Measurements from ENCODE around the gene TCAF1. TPM values are rescaled to one million over a fixed set of nuclear protein-coding genes. Genes with fewer than 3 reads are reported as not detected.
"Not testable (repeated sequence)": the region's sequence is repeated elsewhere in the genome, so short reads cannot be mapped to it uniquely, and the experiment has no call there.

Gene TCAF1
- total RNA-seq, 1 donor, result 61.5 TPM

DNA sequence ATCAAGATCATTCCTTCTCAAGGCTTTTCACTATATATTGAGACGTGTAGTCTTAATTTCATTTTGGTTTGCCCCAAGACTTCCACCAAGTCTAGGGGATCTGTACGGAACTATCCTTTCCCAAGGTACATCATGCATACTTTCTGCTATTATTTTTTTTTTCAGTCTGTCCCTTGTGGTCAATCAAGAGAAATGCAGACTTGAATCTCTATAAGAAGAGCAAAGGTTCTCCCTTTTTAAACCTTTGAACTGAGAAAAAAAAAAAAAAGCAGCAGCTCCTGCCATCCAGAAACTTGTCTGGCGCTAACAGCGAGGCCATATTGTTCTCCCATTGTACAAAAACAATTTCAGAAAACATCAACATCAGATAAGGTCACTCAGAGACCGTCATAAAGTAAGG, 60.3 kb downstream of the TCAF1 start:
- not testable (repeated sequence) for DNase-seq (ENCODE audit: low read depth); H3K4me3 ChIP-seq (ENCODE audit: low read depth, low read length)
- TF ChIP-seq, protein P1, sequence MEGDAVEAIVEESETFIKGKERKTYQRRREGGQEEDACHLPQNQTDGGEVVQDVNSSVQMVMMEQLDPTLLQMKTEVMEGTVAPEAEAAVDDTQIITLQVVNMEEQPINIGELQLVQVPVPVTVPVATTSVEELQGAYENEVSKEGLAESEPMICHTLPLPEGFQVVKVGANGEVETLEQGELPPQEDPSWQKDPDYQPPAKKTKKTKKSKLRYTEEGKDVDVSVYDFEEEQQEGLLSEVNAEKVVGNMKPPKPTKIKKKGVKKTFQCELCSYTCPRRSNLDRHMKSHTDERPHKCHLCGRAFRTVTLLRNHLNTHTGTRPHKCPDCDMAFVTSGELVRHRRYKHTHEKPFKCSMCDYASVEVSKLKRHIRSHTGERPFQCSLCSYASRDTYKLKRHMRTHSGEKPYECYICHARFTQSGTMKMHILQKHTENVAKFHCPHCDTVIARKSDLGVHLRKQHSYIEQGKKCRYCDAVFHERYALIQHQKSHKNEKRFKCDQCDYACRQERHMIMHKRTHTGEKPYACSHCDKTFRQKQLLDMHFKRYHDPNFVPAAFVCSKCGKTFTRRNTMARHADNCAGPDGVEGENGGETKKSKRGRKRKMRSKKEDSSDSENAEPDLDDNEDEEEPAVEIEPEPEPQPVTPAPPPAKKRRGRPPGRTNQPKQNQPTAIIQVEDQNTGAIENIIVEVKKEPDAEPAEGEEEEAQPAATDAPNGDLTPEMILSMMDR (IDR thresholded peaks at IDR 0.05; ENCODE audit: insufficient read depth, low read length), result peak; percentile 38

DNA sequence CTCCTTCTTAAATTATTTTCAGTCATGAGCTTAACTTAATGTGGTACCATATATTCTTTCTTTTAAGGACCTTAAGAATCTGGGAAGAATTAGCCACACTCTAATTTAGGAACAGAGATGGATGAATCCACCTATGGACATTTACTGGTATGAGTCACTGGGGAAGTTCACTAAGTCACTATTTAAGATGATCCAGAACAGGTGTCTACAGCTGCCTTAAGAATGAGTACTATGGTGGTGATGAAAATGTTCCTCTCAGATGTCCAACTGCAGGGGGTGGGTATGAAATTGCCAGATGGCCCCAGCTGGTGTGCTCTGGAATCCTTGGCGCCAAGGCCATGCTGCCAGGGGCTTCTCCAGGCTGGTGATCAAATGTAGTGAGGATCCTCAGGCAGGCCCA, 61.9 kb downstream of the TCAF1 start:
- H3K4me3 ChIP-seq (ENCODE audit: low read depth, low read length); DNase-seq (ENCODE audit: low read depth): not testable (repeated sequence)

DNA sequence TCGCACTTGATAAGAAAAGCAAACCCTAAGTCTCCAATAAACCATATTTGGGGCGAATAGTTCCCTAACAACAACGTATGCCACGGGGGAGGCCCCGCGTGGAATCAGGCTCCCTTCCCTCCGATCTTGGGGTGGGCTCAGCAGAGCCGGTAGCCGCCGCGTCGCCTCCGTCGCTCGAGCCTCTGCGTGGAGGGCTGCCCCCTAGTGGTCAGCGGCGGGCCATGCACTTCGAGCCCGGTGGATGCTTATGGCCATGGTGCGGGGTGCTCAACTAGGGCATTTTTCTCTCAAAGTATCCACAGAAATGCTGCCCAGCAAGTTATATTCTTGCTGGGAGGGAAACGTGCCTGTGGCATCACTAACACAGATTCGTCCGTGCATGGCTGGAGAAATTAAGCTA, 64.8 kb downstream of the TCAF1 start:
- DNase-seq (ENCODE audit: low read depth); H3K4me3 ChIP-seq (ENCODE audit: low read depth, low read length): not testable (repeated sequence)
- TF ChIP-seq, protein P1 (IDR thresholded peaks at IDR 0.05; ENCODE audit: insufficient read depth, low read length), result peak; percentile 48

DNA sequence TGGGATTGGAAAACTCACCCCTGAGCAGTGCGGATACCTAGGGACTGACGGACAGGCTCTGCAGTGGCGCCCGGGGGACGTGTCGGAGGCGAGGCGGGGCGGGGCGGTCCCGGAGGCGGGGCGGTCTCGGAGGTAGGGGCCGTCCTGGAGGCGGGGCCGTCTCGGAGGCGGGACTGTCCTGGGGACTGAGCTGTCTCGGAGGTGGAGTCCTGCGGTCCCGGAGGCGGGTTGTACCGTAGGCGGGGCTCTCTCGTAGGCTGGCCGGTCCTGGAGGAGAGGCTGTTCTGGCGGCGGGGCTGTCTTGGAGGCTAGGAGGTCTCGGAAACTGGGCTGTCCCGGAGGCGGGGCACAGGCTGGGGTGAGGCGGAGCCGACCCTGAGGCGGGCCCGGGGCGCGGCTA, 65.4 kb downstream of the TCAF1 start:
- H3K4me3 ChIP-seq (ENCODE audit: low read depth, low read length), result peak overlapping the region; percentile 61
- not testable (repeated sequence) for DNase-seq (ENCODE audit: low read depth)

DNA sequence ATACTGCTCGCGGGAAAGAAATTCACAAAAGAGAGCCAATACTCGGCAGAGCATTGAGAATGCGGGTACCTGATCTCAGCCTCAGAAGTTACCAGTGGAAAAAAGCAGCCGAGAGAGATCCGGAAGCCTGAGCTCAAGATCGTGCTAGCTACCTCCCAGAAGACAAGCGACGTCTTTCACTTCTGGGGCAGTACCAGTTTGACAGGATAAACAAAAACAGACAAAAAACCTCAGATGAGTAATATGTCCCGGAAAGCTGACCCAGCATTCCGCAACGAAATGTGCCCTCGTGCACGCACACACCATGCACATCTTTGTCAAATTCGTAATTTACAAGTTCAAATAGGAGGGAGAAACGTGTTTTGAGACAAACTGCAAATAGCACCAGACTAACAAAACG, 65.9 kb downstream of the TCAF1 start:
- not testable (repeated sequence) for H3K4me3 ChIP-seq (ENCODE audit: low read depth, low read length); DNase-seq (ENCODE audit: low read depth)

DNA sequence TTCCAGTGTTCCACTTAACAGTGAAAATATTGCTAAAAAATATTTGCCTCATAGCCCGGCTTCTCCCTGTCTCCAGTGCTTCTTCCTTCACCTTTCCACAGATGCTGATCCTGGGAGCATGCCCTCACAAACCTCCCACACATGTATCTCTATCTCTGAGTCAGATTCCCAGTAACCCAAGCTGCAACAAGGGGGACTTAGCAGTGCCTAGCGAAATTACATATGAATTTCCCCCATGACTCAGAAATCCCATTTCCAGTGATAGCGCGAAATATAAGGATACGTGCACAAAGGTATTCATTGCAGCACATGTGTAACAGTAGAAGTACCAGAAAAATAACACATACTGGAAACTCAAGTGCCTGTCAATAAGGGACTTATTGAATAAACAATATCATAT, 75.4 kb downstream of the TCAF1 start:
- not testable (repeated sequence) for DNase-seq (ENCODE audit: low read depth); H3K4me3 ChIP-seq (ENCODE audit: low read depth, low read length)

DNA sequence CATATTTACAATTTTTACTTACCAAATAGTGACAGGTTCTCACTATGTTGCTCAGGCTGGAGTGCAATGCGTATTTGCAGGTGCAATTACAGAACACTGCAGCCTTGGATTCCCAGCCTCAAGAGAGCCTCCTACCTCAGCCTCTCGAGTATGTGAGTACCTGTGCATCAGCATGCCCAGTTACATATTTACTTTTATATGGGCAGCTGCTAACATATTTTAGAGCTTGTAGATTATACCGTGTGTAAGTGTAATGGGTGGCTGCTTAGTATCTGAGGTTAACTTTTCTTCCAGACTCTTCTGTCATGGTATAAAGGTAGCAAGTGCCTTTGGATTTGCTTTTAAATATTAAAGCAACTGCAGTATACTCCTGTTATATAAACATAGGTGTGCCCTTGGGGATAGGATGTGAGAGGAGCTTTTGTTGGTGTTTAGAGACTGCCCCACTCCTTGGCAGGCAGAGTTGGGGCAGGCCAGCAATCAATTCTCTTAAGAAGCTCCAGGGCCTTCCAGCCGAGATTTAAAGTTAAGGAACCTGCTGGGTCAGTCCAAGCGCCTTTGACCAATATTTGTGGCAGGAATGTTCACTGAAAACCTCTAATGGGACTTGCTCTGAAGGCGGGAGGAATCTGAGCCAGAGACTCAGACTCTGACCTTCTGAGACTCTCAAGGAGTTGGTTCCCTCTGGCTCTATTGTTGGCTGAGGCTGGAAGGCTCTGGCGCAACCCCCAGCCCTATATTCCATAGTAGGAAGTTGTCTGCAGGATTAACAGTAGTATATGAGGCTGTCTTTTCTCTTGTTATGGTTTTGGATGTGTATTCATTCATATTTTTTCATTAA, 77.5 kb downstream of the TCAF1 start:
- H3K4me3 ChIP-seq (ENCODE audit: low read depth, low read length); DNase-seq (ENCODE audit: low read depth): not testable (repeated sequence)

DNA sequence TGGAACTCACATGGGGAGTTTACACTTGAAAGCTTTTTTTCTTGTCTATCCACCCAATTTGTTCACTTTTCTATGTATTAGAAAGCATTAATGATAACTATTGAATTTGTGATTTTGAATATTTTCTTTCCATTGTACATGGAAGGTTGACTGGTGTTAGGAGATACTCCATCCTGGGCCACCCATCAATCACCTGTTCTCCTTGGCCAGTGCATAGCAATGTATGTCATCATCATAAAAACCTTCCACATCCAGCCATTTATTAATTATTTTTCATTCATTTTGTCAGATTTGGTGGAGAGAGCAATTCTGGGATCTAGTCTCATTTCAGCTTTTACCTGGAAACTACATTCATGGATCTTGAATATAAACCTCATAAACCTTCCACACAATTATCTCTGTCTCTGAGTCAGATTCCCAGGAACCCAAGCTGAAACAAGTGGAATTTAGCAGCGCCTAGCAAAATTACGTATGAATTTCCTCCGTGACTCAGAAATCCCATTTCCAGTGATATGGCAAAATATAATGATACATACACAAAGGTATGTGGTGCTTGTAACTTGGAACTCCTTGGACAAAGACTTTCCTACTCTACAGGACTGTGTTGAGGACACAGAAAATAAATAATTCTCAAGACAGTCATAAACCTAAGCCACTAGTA, 78.2 kb downstream of the TCAF1 start:
- not testable (repeated sequence) for DNase-seq (ENCODE audit: low read depth); H3K4me3 ChIP-seq (ENCODE audit: low read depth, low read length)

DNA sequence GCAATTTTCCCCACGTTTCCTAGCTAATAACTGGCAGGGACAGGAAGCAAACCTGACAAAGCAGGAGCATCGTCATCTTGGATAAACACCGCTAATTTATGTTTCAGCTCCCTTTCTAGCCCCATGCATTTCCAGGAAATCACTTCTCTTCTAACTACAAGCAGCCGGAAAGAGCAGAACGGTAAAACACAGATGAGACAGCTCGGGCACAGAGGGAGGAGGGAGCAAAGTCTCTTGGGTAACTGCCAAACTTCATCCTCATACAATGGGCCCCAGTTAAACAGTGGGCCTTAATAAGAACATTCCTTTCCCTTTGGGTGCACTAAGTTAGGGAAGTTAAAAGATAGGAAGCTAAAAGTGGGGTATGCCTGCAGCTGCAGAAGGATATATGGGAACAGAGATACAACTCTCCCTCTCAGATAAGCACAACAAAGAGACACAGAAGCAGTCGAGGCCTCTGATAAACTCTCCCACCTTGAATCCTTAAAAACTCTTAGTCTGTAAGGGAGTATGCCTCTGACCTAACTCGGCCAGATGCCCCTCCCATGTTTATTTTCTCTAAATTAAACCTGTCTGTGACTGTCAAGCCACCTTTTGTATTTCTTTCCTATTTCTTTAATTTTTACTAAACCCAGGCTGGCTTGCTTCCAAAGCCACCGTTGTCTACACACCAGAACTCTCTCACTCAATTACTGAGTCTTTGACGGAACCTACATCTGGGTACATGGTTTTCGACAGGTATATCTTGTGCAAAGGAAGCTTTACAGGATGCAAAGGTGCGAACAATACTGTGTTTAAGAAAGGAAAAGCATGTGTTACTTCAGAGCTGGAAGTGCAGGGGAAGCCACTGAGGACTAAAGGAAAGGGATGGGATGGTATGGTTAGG, 80.3 kb downstream of the TCAF1 start:
- DNase-seq (ENCODE audit: low read depth), result not testable (repeated sequence)

DNA sequence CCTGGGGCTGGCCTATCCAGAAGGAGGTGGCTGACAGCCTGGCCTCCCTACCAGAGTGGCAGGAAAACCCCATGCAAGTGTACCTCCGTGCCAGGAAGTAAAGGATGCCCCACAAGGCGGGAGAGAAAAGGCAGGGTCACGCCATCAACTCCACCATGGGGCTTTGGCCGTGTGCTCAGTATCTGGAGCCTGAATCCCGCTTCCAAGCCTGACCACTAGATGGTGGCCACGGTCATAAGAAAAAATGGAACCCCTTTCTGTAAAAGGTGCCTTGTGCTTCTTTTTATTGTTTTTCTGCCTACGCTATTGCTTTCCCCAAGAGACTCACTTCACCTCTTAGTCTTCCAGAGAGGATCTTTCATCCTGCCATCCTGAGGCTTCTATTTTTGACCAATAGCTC, 84.1 kb downstream of the TCAF1 start:
- not testable (repeated sequence) for DNase-seq (ENCODE audit: low read depth); H3K4me3 ChIP-seq (ENCODE audit: low read depth, low read length)

More for the DNA sequence above, 80.3 kb downstream of the TCAF1 start:
- H3K4me3 ChIP-seq (ENCODE audit: low read depth, low read length), result not testable (repeated sequence)

DNA sequence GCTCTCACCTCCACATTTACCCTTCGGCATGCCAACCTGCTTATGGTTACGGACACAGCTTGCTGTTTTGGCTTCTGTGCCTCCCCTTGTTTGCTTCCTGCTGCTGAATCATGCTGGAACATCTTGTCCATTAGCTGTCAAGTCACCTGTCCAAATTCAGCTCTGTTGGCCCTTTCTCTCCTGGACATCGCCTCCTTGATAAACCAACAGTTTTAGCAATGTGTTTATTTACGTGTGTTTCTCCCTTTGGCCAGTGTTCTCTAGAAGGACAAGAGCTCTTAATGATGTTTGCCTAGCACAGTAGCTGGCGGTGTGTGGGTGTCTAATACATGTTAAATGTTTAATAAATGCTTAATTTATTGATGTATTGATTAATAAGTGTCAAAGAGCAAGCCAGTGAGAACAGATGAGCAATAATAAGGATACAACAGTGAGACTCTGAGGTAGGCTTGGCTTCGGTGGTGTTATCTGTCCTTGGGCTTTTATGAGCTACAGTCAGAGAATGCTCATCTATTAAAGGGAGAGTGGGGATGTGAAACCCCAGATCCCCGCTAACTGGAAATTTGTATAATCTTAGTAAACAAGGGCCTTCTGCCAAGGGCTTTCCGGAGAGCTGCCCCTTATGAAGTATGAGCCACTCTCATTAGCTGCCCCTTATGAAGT, 85.4 kb downstream of the TCAF1 start:
- DNase-seq (ENCODE audit: low read depth); H3K4me3 ChIP-seq (ENCODE audit: low read depth, low read length): not testable (repeated sequence)

DNA sequence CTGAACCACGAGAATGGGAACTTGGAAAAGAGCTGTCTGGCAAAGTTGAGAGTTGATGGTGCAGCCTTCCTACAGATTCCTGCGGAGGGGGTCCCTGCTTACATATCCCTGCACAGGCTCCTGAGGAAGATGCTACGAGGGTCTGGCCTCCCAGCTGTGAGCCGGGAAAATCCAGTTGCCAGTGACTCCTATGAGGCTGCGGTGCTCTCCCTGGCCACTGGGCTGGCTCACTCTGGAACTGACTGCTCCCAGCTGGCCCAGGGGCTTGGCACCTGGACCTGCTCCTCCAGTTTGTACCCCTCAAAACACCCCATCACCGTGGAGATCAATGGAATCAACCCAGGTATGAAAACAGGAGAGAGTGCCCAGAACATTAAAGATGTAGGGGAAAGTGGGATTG, 91.3 kb downstream of the TCAF1 start:
- DNase-seq (ENCODE audit: low read depth); H3K4me3 ChIP-seq (ENCODE audit: low read depth, low read length): not testable (repeated sequence)

DNA sequence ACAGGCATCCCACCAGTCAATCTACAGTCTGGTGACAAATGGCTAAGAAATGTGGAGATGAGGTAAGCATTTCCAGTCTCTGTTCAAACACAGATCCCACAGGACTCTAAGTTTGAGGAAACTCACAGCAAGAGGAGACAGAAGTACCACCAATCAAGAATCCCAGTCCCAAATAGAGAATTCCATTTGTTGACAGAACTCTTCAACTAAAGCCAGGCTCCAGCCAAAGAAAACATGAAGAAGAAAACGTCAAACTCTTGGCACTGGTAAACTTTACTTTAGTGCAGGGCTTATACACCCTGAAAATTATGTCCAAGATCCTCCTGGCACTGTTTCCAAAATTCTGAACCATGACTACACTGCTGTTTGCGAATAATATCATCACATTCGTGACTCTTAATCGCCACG, 95.3 kb downstream of the TCAF1 start:
- not testable (repeated sequence) for H3K4me3 ChIP-seq (ENCODE audit: low read depth, low read length); DNase-seq (ENCODE audit: low read depth)

Measured in fibroblast of the aortic adventitia (primary cell).